HCT116 (cell line): ENCODE results near the gene DPYD. TPM values are rescaled to one million over a fixed set of nuclear protein-coding genes. Genes with fewer than 3 reads are reported as not detected.

Source experiments
- ATAC-seq: fragments of 200-7000 bp; cut with Tn5 transposase; 2 replicates; pipeline ENCODE4 v1.9.1; 2020; ENCODE audit warnings: mild to moderate bottlenecking, moderate library complexity
- BruUV-seq: library from RNA; stranded (reverse); fragments of 400-500 nt; replicated peaks from 2 replicates; lab custom pipeline; 2021; lab: Mats Ljungman, UMichigan
- CTCF ChIA-PET: fragments of 300-600 bp; sonication (Branson Sonifier 250); formaldehyde crosslinking; loops from one replicate; lab custom pipeline; 2021; ENCODE audit warnings: antibody characterized with exemption; lab: Charles Lee
- POLR2A ChIA-PET: fragments of 300-600, 350-600 bp; sonication (Branson Sonifier 250); formaldehyde crosslinking; loops from one replicate; lab custom pipeline; 2021; ENCODE audit warnings: antibody characterized with exemption; lab: Charles Lee
- RAD21 ChIA-PET, 2 experiments: fragments of 300-600 bp; sonication (Branson Sonifier 250); formaldehyde crosslinking; loops; one replicate each; lab custom pipeline; 2023; ENCODE audit warnings: low total read pairs in 2 of 2; ENCODE audit not compliant: uncharacterized antibody in 2 of 2, unreplicated experiment in 2 of 2, low non-redundant PET in 1 of 2; lab: Charles Lee
- DNase-seq: peaks from one replicate; pipeline ENCODE4 v3.0.0-alpha.2; 2010; ENCODE audit warnings: low read depth, low spot score
- H2AFZ ChIP-seq: fragments of 200-600 bp; shearing (Covaris generic), sonication (generic); 2 replicates; pipeline ENCODE4 v1.6.1; 2017; ENCODE audit warnings: low read depth, mixed run types, mixed read lengths, antibody characterized with exemption, low read length; ENCODE audit not compliant: poor library complexity, severe bottlenecking
- H3K27ac ChIP-seq: 2 replicates; pipeline ENCODE4 v1.5.1; 2012; ENCODE audit warnings: low read depth, low read length
- H3K27me3 ChIP-seq: fragments of 200-600 bp; sonication (generic); 2 replicates; pipeline ENCODE4 v1.6.1; 2016; ENCODE audit warnings: mixed run types, low read length, mixed read lengths; ENCODE audit not compliant: insufficient read depth
- H3K36me3 ChIP-seq, 2 experiments: fragments of 200-500 bp in 1 of 2; fragments of 200-600 bp in 1 of 2; sonication (Bioruptor generic) in 1 of 2; sonication (generic) in 1 of 2; 2 replicates each; pipeline versions ENCODE4 v1.5.1 to v1.6.1; 2014 to 2016; ENCODE audit warnings: low read length in 2 of 2, inconsistent platforms in 1 of 2, mixed read lengths in 1 of 2, mixed run types in 1 of 2; ENCODE audit not compliant: insufficient read depth in 2 of 2, control insufficient read depth in 1 of 2
- H3K4me1 ChIP-seq, 2 experiments: fragments of 200-600 bp in 1 of 2; sonication (generic) in 1 of 2; 2 replicates each; pipeline versions ENCODE4 v1.5.1 to v1.6.1; 2012 to 2017; ENCODE audit warnings: low read length in 2 of 2, inconsistent platforms in 1 of 2, mild to moderate bottlenecking in 1 of 2, mixed read lengths in 1 of 2, mixed run types in 1 of 2, moderate library complexity in 1 of 2; ENCODE audit not compliant: insufficient read depth in 2 of 2, control insufficient read depth in 1 of 2
- H3K4me2 ChIP-seq: fragments of 200-600 bp; sonication (generic); 2 replicates; pipeline ENCODE4 v1.6.1; 2017; ENCODE audit warnings: mixed run types, low read length, mixed read lengths
- H3K4me3 ChIP-seq, 2 experiments: fragments of 200-600 bp in 1 of 2; sonication (generic) in 1 of 2; replicated peaks in 1 of 2; 2 replicates each; pipeline ENCODE4 v1.5.1; 2011 to 2016; ENCODE audit warnings: low read length in 2 of 2, control low read depth in 1 of 2, low read depth in 1 of 2, mild to moderate bottlenecking in 1 of 2, mixed read lengths in 1 of 2, mixed run types in 1 of 2
- H3K79me2 ChIP-seq: fragments of 200-600 bp; sonication (generic); 2 replicates; pipeline ENCODE4 v1.6.1; 2017; ENCODE audit warnings: mild to moderate bottlenecking, mixed run types, low read length, moderate library complexity, mixed read lengths; ENCODE audit not compliant: insufficient read depth
- H3K9ac ChIP-seq: fragments of 200-600 bp; sonication (generic); 2 replicates; pipeline ENCODE4 v1.6.1; 2016; ENCODE audit warnings: low read length, mixed read lengths
- H3K9me2 ChIP-seq: fragments of 200-600 bp; sonication (generic), shearing (Covaris generic); 2 replicates; pipeline ENCODE4 v1.6.1; 2017; ENCODE audit warnings: mixed run types, mild to moderate bottlenecking, moderate library complexity; ENCODE audit not compliant: insufficient read depth
- H3K9me3 ChIP-seq, 2 experiments: fragments of 200-500 bp in 1 of 2; fragments of 200-600 bp in 1 of 2; sonication (Bioruptor generic) in 1 of 2; sonication (generic) in 1 of 2; 2 replicates each; pipeline ENCODE4 v1.6.1; 2014 to 2017; ENCODE audit warnings: low read length in 2 of 2, mixed read lengths in 2 of 2, inconsistent platforms in 1 of 2, low read depth in 1 of 2, mild to moderate bottlenecking in 1 of 2, mixed run types in 1 of 2, moderate library complexity in 1 of 2; ENCODE audit not compliant: control insufficient read depth in 1 of 2, insufficient read depth in 1 of 2
- H4K20me1 ChIP-seq: fragments of 200-600 bp; sonication (generic), shearing (Covaris generic); 2 replicates; pipeline ENCODE4 v1.6.1; 2017; ENCODE audit warnings: mixed run types, mild to moderate bottlenecking, moderate library complexity; ENCODE audit not compliant: insufficient read depth
- EGR1 ChIP-seq: IDR thresholded peaks from 2 replicates; pipeline ENCODE4 v1.6.1; 2012; ENCODE audit warnings: low read depth
- ELF1 ChIP-seq: IDR thresholded peaks from 2 replicates; pipeline ENCODE4 v1.6.1; 2012; ENCODE audit warnings: low read depth, borderline replicate concordance
- EZH2 ChIP-seq: fragments of 200-600 bp; sonication (generic); IDR thresholded peaks from 2 replicates; pipeline ENCODE4 v1.6.1; 2017; ENCODE audit warnings: antibody characterized with exemption, mixed run types
- EZH2phosphoT487 ChIP-seq: fragments of 200-600 bp; IDR thresholded peaks from 2 replicates; pipeline ENCODE4 v1.6.1; 2018; ENCODE audit warnings: antibody characterized with exemption, borderline replicate concordance
- JUND ChIP-seq: IDR thresholded peaks from 2 replicates; pipeline ENCODE4 v1.6.1; 2012
- RAD21 ChIP-seq: IDR thresholded peaks from 2 replicates; pipeline ENCODE4 v1.6.1; 2012; ENCODE audit warnings: low read depth, mild to moderate bottlenecking
- SIN3A ChIP-seq: IDR thresholded peaks from 2 replicates; pipeline ENCODE4 v1.6.1; 2012; ENCODE audit warnings: low read depth
- SP1 ChIP-seq: IDR thresholded peaks from 2 replicates; pipeline ENCODE4 v1.6.1; 2012; ENCODE audit warnings: low read depth
- YY1 ChIP-seq: IDR thresholded peaks from 2 replicates; pipeline ENCODE4 v1.6.1; 2011; ENCODE audit warnings: low read length, low read depth, moderate library complexity, mild to moderate bottlenecking; ENCODE audit not compliant: insufficient replicate concordance; ENCODE audit errors: extremely low read depth
- ZNF274 ChIP-seq: fragments of 200-500 bp; sonication (Bioruptor generic); IDR thresholded peaks from 2 replicates; pipeline ENCODE4 v1.6.1; 2014; ENCODE audit warnings: mild to moderate bottlenecking, low read depth, low read length, inconsistent platforms
- intact Hi-C: fragments of 100-400 bp; cut with micrococcal nuclease; formaldehyde crosslinking; loops from 2 replicates; pipeline ENCODE4 v1.10.0; 2022
- total RNA-seq: library from RNA; stranded (reverse); gene quantifications from one replicate; pipeline ENCODE4 v1.2.1, GENCODE V29; 2021; ENCODE audit not compliant: unreplicated experiment
- TF ChIP-seq, protein P1 (sequence below): IDR thresholded peaks from 2 replicates; pipeline ENCODE4 v1.6.1; 2012
- TF ChIP-seq, protein P2 (sequence below): IDR thresholded peaks from 2 replicates; pipeline ENCODE4 v1.6.1; 2012; ENCODE audit warnings: low read depth

DPYD gene
- total RNA-seq, 1 experiment from 2014 or later = 1.7 TPM

DNA sequence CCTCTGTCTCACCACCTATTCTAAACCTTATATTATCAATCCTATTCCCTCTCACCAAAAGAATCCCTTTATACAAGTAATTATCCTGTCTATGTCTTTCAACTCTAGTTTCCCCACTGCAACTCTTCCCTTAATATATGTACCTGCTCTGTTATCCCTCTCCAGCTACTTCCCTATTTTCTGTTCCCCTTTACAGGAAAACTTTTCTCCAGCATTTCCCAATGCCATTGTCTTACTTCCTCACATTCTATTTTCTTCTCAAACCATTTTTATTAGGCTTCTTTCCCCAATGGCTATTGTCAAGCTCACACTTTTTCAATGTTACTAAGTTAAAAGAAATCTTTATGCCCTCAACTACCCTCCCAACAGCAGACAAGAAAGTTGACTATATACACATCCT, 11.6 kb downstream of the DPYD start:
- no peaks in the 10 kb centered on the region for H3K9me2 ChIP-seq
- CTCF ChIA-PET = no interaction called here
- RAD21 ChIA-PET = no interaction called here
- intact Hi-C loops = no loop called here
- H3K9ac ChIP-seq = no peak overlapping the region
- no peak for DNase-seq
- TF ChIP-seq, protein P1, sequence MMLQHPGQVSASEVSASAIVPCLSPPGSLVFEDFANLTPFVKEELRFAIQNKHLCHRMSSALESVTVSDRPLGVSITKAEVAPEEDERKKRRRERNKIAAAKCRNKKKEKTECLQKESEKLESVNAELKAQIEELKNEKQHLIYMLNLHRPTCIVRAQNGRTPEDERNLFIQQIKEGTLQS = no peak
- TF ChIP-seq SIN3A (no peak), EGR1 (no peak), YY1 (no peak), JUND (no peak), SP1 (no peak), EZH2 (no peak), EZH2phosphoT487 (no peak), ELF1 (no peak), ZNF274 (no peak), RAD21 (no peak)
- TF ChIP-seq, protein P2, sequence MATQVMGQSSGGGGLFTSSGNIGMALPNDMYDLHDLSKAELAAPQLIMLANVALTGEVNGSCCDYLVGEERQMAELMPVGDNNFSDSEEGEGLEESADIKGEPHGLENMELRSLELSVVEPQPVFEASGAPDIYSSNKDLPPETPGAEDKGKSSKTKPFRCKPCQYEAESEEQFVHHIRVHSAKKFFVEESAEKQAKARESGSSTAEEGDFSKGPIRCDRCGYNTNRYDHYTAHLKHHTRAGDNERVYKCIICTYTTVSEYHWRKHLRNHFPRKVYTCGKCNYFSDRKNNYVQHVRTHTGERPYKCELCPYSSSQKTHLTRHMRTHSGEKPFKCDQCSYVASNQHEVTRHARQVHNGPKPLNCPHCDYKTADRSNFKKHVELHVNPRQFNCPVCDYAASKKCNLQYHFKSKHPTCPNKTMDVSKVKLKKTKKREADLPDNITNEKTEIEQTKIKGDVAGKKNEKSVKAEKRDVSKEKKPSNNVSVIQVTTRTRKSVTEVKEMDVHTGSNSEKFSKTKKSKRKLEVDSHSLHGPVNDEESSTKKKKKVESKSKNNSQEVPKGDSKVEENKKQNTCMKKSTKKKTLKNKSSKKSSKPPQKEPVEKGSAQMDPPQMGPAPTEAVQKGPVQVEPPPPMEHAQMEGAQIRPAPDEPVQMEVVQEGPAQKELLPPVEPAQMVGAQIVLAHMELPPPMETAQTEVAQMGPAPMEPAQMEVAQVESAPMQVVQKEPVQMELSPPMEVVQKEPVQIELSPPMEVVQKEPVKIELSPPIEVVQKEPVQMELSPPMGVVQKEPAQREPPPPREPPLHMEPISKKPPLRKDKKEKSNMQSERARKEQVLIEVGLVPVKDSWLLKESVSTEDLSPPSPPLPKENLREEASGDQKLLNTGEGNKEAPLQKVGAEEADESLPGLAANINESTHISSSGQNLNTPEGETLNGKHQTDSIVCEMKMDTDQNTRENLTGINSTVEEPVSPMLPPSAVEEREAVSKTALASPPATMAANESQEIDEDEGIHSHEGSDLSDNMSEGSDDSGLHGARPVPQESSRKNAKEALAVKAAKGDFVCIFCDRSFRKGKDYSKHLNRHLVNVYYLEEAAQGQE = no peak
- POLR2A ChIA-PET = no interaction called here
- no peaks in the 10 kb centered on the region for H3K36me3 ChIP-seq
- H3K27ac ChIP-seq = no peak overlapping the region
- no peaks in the 10 kb centered on the region for H3K9me3 ChIP-seq
- no peaks in the 10 kb centered on the region for H3K27me3 ChIP-seq
- H3K4me3 ChIP-seq = no peak overlapping the region
- no TSS peak for BruUV-seq
- H3K4me1 ChIP-seq = peaks cover 0 to 5% of the 10 kb centered on the region in 2 experiments; a peak in 1 of 4 replicates
- no peak overlapping the region for H2AFZ ChIP-seq
- no peaks in the 10 kb centered on the region for H3K79me2 ChIP-seq
- ATAC-seq = no peak
- H4K20me1 ChIP-seq = no peaks in the 10 kb centered on the region
- H3K4me2 ChIP-seq = no peak overlapping the region
